GM21786 (cell line): ENCODE results near the gene GEMIN2.
A peak's percentile ranks its signal among the peaks of the same experiment; 100 is the strongest.
"Not testable (repeated sequence)": the region's sequence is repeated elsewhere in the genome, so short reads cannot be mapped to it uniquely, and the experiment has no call there.

Experiments used
- ATAC-seq: cut with Tn5 transposase; IDR thresholded peaks from one replicate; pipeline ENCODE4 v1.9.1; 2021; ENCODE audit not compliant: unreplicated experiment

Gene GEMIN2

GRCh38 chr14:39109893-39110715, 4.0 kb upstream of the GEMIN2 start:
- ATAC-seq: no peak

- no peak for ATAC-seq
Observed at GRCh38 chr14:39113685-39114072, 444 bp upstream of the GEMIN2 start.

- ATAC-seq: no peak
Observed at GRCh38 chr14:39122330-39123138, 8.4 kb downstream of the GEMIN2 start.

- not testable (repeated sequence) for ATAC-seq
Observed at GRCh38 chr14:39137835-39138234, 23.7 kb downstream of the GEMIN2 start.

GRCh38 chr14:39138440-39138839, 24.3 kb downstream of the GEMIN2 start:
- ATAC-seq: no peak

GRCh38 chr14:39140170-39140569, 26.0 kb downstream of the GEMIN2 start:
- no peak for ATAC-seq

- not testable (repeated sequence) for ATAC-seq
Observed at GRCh38 chr14:39141623-39142022, 27.5 kb downstream of the GEMIN2 start.

GRCh38 chr14:39143226-39143625, 29.1 kb downstream of the GEMIN2 start:
- not testable (repeated sequence) for ATAC-seq

- no peak for ATAC-seq
Observed at GRCh38 chr14:39145266-39145966, 31.3 kb downstream of the GEMIN2 start.

GRCh38 chr14:39154594-39155189, 40.6 kb downstream of the GEMIN2 start:
- ATAC-seq: no peak

GRCh38 chr14:39157491-39157890, 43.4 kb downstream of the GEMIN2 start:
- no peak for ATAC-seq

GRCh38 chr14:39158222-39158858, 44.2 kb downstream of the GEMIN2 start:
- ATAC-seq: no peak

GRCh38 chr14:39160494-39160893, 46.4 kb downstream of the GEMIN2 start:
- no peak for ATAC-seq

GRCh38 chr14:39167797-39168320, 53.7 kb downstream of the GEMIN2 start:
- ATAC-seq: not testable (repeated sequence)

- no peak for ATAC-seq
Observed at GRCh38 chr14:39168591-39168990, 54.5 kb downstream of the GEMIN2 start.

- ATAC-seq: no peak
Observed at GRCh38 chr14:39169541-39169900, 55.4 kb downstream of the GEMIN2 start.

- no peak for ATAC-seq
Observed at GRCh38 chr14:39173198-39173597, 59.1 kb downstream of the GEMIN2 start.

GRCh38 chr14:39174560-39175444, 60.7 kb downstream of the GEMIN2 start, which contains the start of gene PNN:
PNN (plus strand) TSS chr14:39175254; CDS start chr14:39175280, 26 bp downstream.
- ATAC-seq: peak; percentile 89
